PC-9 (cell line): ENCODE results near the gene QPCTL. TPM values are rescaled to one million over a fixed set of nuclear protein-coding genes. Genes with fewer than 3 reads are reported as not detected.

Source experiments
- BruUV-seq: library from RNA; stranded (reverse); fragments of 400-500 nt; replicated peaks from 2 replicates; lab custom pipeline; 2021; lab: Mats Ljungman, UMichigan
- CTCF ChIA-PET: fragments of 300-600 bp; sonication (Branson Sonifier 250); formaldehyde crosslinking; loops from one replicate; lab custom pipeline; 2022; ENCODE audit warnings: antibody characterized with exemption; lab: Charles Lee
- POLR2A ChIA-PET: fragments of 300-600 bp; sonication (Branson Sonifier 250); formaldehyde crosslinking; loops from one replicate; lab custom pipeline; 2022; ENCODE audit warnings: antibody characterized with exemption; ENCODE audit not compliant: unreplicated experiment; lab: Charles Lee
- DNase-seq, 2 experiments: peaks; one replicate each; pipeline versions ENCODE4 v3.0.0 to v3.0.0-alpha.2; 2015 to 2022; ENCODE audit warnings: mixed read lengths in 1 of 2
- H2AFZ ChIP-seq: fragments of 200-600 bp; sonication (generic); 2 replicates; pipeline ENCODE4 v1.8.1; 2017; ENCODE audit warnings: antibody characterized with exemption
- H3F3A ChIP-seq: fragments of 200-600 bp; sonication (generic); 2 replicates; pipeline ENCODE4 v1.8.1; 2017; ENCODE audit warnings: antibody characterized with exemption, mild to moderate bottlenecking, low read depth; ENCODE audit not compliant: insufficient read depth
- H3K27ac ChIP-seq: fragments of 200-600 bp; sonication (generic); 2 replicates; pipeline ENCODE4 v1.6.1; 2016; ENCODE audit warnings: mixed run types
- H3K27me3 ChIP-seq: fragments of 200-600 bp; sonication (generic); 2 replicates; pipeline ENCODE4 v1.6.1; 2016; ENCODE audit warnings: low read depth, mixed run types; ENCODE audit not compliant: insufficient read depth
- H3K36me3 ChIP-seq: fragments of 200-600 bp; sonication (generic); 2 replicates; pipeline ENCODE4 v1.6.1; 2016; ENCODE audit warnings: low read depth, mixed run types
- H3K4me1 ChIP-seq: fragments of 200-600 bp; sonication (generic); replicated peaks from 2 replicates; pipeline ENCODE4 v1.6.1; 2016; ENCODE audit warnings: mixed run types; ENCODE audit not compliant: insufficient read depth
- H3K4me2 ChIP-seq: fragments of 200-600 bp; sonication (generic); 2 replicates; pipeline ENCODE4 v1.6.1; 2017; ENCODE audit warnings: mixed run types
- H3K4me3 ChIP-seq: fragments of 200-600 bp; sonication (generic); 2 replicates; pipeline ENCODE4 v1.6.1; 2016; ENCODE audit warnings: mixed run types
- H3K79me2 ChIP-seq: fragments of 200-600 bp; sonication (generic); 2 replicates; pipeline ENCODE4 v1.6.1; 2017; ENCODE audit warnings: low read depth, mixed run types
- H3K9me2 ChIP-seq: fragments of 200-600 bp; sonication (generic); 2 replicates; pipeline ENCODE4 v1.8.1; 2017; ENCODE audit warnings: mild to moderate bottlenecking; ENCODE audit not compliant: insufficient read depth
- H3K9me3 ChIP-seq: fragments of 200-600 bp; sonication (generic); 2 replicates; pipeline ENCODE4 v1.8.1; 2016; ENCODE audit warnings: low read depth; ENCODE audit not compliant: insufficient read depth
- H4K20me1 ChIP-seq: fragments of 200-600 bp; sonication (generic); 2 replicates; pipeline ENCODE4 v1.8.1; 2017; ENCODE audit not compliant: insufficient read depth
- EZH2 ChIP-seq: fragments of 200-600 bp; sonication (generic); IDR thresholded peaks from 2 replicates; pipeline ENCODE4 v1.8.0; 2017; ENCODE audit warnings: antibody characterized with exemption, low read depth
- intact Hi-C: fragments of 100-400 bp; cut with micrococcal nuclease; formaldehyde crosslinking; loops from one replicate; pipeline ENCODE4 v1.10.0; 2022; ENCODE audit not compliant: unreplicated experiment
- total RNA-seq: library from RNA; stranded (reverse); gene quantifications from 2 replicates; pipeline ENCODE4 v1.2.3, GENCODE V29; 2021
- TF ChIP-seq, protein P1 (sequence below): fragments of 200-600 bp; sonication (generic); conservative IDR thresholded peaks from 2 replicates; pipeline ENCODE4 v1.6.1; 2017; ENCODE audit warnings: mixed run types, antibody characterized with exemption, mild to moderate bottlenecking, moderate library complexity

Gene QPCTL
- total RNA-seq, 1 experiment from 2014 or later, result 27.6 TPM

DNA sequence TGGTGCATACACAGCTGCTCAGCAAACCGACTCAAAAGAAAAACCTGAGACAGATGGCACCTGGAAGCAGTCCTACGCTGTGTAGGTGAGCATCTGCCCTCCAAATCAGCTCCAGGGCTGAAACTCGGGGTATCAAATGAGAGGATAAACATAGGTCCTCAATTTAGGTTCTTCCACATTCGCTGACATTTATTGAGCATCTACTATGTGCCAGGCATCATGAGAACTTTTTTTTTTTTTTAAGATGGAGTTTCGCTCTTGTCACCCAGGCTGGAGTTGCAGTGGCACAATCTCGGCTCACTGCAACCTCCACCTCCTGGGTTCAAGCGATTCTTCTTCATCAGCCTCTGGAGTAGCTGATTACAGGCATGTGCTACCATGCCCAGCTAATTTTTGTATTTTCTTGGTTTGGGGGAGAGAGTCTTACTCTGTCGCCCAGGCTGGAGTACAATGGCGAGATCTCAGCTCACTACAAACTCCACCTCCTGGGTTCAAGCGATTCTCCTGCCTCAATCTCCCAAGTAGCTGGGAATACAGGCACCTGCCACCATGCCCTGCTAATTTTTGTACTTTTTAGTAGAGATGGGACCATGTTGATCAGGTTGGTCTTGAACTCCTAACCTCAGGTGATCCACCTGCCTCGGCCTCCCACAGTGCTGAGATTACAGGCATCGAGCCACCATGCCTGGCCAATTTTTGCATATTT is 13.4 kb downstream of the QPCTL start:
- no peaks in the 10 kb centered on the region for H3K9me2 ChIP-seq
- intact Hi-C loops, result no loop called here
- no peaks in the 10 kb centered on the region for H3K9me3 ChIP-seq
- H3K4me2 ChIP-seq, result no peak overlapping the region
- H3F3A ChIP-seq, result peaks cover 66% of the 10 kb centered on the region
- H3K27ac ChIP-seq, result no peak overlapping the region
- H3K27me3 ChIP-seq, result no peaks in the 10 kb centered on the region
- no peaks in the 10 kb centered on the region for H3K4me1 ChIP-seq
- H3K79me2 ChIP-seq, result peaks cover 7% of the 10 kb centered on the region; the same call in 1 of the 2 replicates
- POLR2A ChIA-PET, result no interaction called here
- no peak overlapping the region for H2AFZ ChIP-seq
- no peak for DNase-seq
- H4K20me1 ChIP-seq, result peaks cover 6% of the 10 kb centered on the region; the same call in 1 of the 2 replicates
- CTCF ChIA-PET, result no interaction called here
- BruUV-seq, result no TSS peak
- H3K4me3 ChIP-seq, result no peak overlapping the region
- no peaks in the 10 kb centered on the region; the same call in 1 of the 2 replicates for H3K36me3 ChIP-seq
- TF ChIP-seq, protein P1, sequence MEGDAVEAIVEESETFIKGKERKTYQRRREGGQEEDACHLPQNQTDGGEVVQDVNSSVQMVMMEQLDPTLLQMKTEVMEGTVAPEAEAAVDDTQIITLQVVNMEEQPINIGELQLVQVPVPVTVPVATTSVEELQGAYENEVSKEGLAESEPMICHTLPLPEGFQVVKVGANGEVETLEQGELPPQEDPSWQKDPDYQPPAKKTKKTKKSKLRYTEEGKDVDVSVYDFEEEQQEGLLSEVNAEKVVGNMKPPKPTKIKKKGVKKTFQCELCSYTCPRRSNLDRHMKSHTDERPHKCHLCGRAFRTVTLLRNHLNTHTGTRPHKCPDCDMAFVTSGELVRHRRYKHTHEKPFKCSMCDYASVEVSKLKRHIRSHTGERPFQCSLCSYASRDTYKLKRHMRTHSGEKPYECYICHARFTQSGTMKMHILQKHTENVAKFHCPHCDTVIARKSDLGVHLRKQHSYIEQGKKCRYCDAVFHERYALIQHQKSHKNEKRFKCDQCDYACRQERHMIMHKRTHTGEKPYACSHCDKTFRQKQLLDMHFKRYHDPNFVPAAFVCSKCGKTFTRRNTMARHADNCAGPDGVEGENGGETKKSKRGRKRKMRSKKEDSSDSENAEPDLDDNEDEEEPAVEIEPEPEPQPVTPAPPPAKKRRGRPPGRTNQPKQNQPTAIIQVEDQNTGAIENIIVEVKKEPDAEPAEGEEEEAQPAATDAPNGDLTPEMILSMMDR, result no peak
- TF ChIP-seq EZH2, result no peak

DNA sequence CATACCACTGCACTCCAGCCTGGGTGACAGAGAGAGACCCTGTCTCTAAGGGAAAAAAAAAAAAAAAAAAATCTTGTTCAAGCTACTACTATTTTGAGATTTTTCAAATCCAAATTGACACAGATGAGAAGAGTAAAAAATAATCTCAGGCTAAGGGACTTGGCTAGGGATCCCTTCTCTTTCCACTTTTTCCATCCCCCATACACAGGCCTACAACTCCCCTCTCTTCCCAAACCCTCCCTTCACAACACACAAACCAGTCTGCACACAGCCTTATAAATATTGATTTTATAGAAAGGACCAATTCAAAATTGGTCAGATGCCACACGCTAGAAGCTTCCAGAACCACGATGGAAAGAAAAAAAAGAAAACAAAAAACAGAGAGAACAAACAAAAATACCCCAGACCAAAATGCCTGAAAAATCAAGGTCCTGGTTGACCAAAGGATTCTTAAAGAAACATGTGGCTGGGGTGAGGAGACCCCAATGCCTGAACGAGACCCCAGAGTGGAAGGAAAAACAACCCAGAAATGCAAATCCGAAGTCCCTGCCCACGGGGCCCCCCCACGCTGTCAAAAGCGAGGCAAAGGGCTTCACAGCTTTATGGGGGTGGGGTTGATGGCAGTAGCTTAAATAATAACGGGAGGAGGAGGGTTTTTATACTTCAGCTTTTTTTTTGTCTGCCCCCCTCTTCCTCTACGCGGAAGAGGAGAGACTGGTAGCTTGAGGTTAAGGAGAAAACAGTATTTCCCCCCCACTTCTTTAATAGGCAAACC is 18.1 kb downstream of the QPCTL start:
- no peak overlapping the region for H3K4me3 ChIP-seq
- no peaks in the 10 kb centered on the region for H3K9me3 ChIP-seq
- no TSS peak for BruUV-seq
- ChIA-PET POLR2A (no interaction called here), CTCF (interaction anchor here (0.6 kb wide), 2 partner anchors 19 to 306 kb away, joined by 4 to 6 read pairs; no protein-coding TSS in a partner anchor)
- TF ChIP-seq EZH2, result no peak
- TF ChIP-seq, protein P1, result no peak
- intact Hi-C loops, result no loop called here
- H3K9me2 ChIP-seq, result no peaks in the 10 kb centered on the region
- no peaks in the 10 kb centered on the region for H3K4me1 ChIP-seq
- no peak overlapping the region for H3K27ac ChIP-seq
- peaks cover 15% of the 10 kb centered on the region for H4K20me1 ChIP-seq
- H3K4me2 ChIP-seq, result no peak overlapping the region
- no peaks in the 10 kb centered on the region for H3K36me3 ChIP-seq
- H2AFZ ChIP-seq, result no peak overlapping the region
- peaks cover 44% of the 10 kb centered on the region for H3F3A ChIP-seq
- peaks cover 54% of the 10 kb centered on the region for H3K79me2 ChIP-seq
- DNase-seq, result no peak
- H3K27me3 ChIP-seq, result no peaks in the 10 kb centered on the region

DNA sequence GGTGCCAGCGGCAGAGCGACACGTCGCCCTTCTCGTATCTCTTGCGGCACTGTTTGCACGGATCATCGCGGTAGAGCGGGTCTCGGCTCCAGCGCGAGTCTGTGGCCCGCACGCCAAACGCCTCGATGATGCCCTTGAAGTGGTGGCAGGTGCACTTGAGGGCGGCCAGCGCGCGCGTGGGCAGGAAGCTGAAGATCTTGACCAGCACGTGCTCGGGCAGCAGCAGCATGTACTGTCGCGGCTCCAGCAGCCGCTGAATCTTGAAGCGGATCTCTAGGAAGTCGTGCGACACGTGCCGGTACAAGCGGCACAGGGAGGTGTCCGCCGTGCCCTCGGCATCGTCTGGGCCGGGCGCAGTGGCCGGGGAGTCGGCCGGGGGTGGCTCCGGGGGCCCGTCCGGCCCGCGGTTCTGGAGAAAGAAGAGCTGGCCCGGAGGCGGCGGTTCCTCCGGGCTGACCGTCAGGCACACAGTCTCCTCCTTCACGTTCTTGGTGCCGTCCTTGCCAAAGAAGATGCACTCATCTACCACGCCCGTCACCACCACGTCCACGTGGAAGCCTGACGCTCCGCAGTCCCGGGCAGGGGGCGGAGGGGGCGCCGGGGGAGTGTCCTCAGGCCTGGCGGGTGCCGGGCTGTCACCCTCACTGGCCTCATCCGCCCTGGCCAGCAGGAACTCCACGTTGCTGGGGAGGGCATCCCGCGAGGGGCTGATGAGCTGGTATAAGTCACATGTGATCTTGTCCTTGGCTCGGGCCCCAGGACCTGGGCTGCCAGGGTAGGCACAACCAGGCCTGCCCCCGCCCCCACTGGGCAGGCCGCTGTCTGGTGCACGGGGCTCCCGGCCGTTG is 19.6 kb downstream of the QPCTL start:
- intact Hi-C loops, result no loop called here

More for the DNA sequence above, 19.6 kb downstream of the QPCTL start:
- H3K4me2 ChIP-seq, result no peak overlapping the region
- H3K27ac ChIP-seq, result no peak overlapping the region
- no TSS peak for BruUV-seq
- POLR2A ChIA-PET, result interaction anchor here (0.7 kb wide), 1 partner anchor 28 kb away, joined by 3 read pairs; no protein-coding TSS in a partner anchor
- H3K79me2 ChIP-seq, result peaks cover 69% of the 10 kb centered on the region
- CTCF ChIA-PET, result no interaction called here
- no peak for TF ChIP-seq EZH2
- TF ChIP-seq, protein P1, result no peak
- peaks cover 9% of the 10 kb centered on the region for H3K4me1 ChIP-seq
- H3K36me3 ChIP-seq, result no peaks in the 10 kb centered on the region
- H3K9me3 ChIP-seq, result no peaks in the 10 kb centered on the region
- H3K9me2 ChIP-seq, result no peaks in the 10 kb centered on the region
- peaks cover 31% of the 10 kb centered on the region for H3F3A ChIP-seq
- H4K20me1 ChIP-seq, result peaks cover 15% of the 10 kb centered on the region
- no peak overlapping the region for H3K4me3 ChIP-seq
- no peak overlapping the region for H2AFZ ChIP-seq
- DNase-seq, result no peak
- no peaks in the 10 kb centered on the region for H3K27me3 ChIP-seq
